Uterus (tissue), 2 donors: ENCODE measurements around the gene TRAF1.

Experiments used
- CTCF ChIP-seq, 4 experiments: fragments of 200-600 bp in 2 of 4; fragments of 450-650 bp in 2 of 4; sonication (generic) in 2 of 4; IDR thresholded peaks; one replicate each; pipeline ENCODE4 v1.5.1; 2016 to 2019; ENCODE audit warnings: antibody characterized with exemption in 4 of 4, mild to moderate bottlenecking in 2 of 4, moderate library complexity in 1 of 4
- POLR2A ChIP-seq, 2 donors: fragments of 450-650 bp; IDR thresholded peaks; one replicate each; pipeline ENCODE4 v1.6.1; 2016; ENCODE audit warnings: antibody characterized with exemption in 2 of 2, mild to moderate bottlenecking in 1 of 2, moderate library complexity in 1 of 2

GRCh38 chr9:120916588-120916987 is 10.0 kb downstream of the TRAF1 start:
- TF ChIP-seq CTCF (IDR thresholded peaks at IDR 0.05), result peak in 3 of 4 experiments; percentile 23 to 40 (median 38)
- TF ChIP-seq POLR2A (IDR thresholded peaks at IDR 0.05), result no peak
